SK-N-MC (cell line): Measurements from ENCODE around the gene STPG1.

ENCODE experiments used
- EZH2 ChIP-seq: fragments of 200-600 bp; sonication (generic); IDR thresholded peaks from one replicate; pipeline ENCODE4 v1.6.1; 2017; ENCODE audit warnings: antibody characterized with exemption
- FOXP2 ChIP-seq: optimal IDR thresholded peaks from 2 replicates; pipeline ENCODE3; 2011; ENCODE audit warnings: mild to moderate bottlenecking, moderate library complexity; ENCODE audit not compliant: insufficient read depth; ENCODE audit errors: extremely low read length, control extremely low read depth
- POLR2AphosphoS5 ChIP-seq: IDR thresholded peaks from 2 replicates; pipeline ENCODE4 v1.6.1; 2012; ENCODE audit warnings: mild to moderate bottlenecking, low read depth, low read length, borderline replicate concordance

DNA sequence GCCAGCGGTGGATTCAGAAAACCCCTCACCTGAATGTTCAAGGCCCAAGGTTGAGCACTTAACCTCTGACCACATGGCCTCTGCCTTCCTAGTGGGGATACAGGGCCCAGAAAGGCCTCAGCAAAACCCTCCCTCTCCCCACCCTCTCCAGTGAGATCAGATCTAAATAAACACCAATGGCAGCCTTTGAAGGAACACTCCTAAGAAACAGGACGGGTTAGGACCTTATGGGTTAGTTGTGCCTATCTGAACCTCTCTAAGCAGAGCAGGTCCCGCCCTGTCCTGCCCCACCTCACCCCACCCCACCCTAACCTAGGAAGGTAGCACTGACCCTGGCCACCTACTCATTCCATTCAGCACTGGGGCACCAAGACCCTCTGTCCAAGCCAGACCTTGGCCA, 102.3 kb downstream of the STPG1 start:
- TF ChIP-seq POLR2AphosphoS5 (no peak), EZH2 (no peak), FOXP2 (no peak)
